Raji (cell line): ENCODE data around the gene MYO18A.

Source experiments
- POLR2A ChIP-seq: IDR thresholded peaks from 2 replicates; pipeline ENCODE4 v1.6.1; 2011; ENCODE audit warnings: low read depth, low read length, control low read depth; ENCODE audit not compliant: insufficient read depth

Gene MYO18A

GRCh38 chr17:29175349-29175748 is 4.8 kb downstream of the MYO18A start:
- TF ChIP-seq POLR2A = no peak

DNA sequence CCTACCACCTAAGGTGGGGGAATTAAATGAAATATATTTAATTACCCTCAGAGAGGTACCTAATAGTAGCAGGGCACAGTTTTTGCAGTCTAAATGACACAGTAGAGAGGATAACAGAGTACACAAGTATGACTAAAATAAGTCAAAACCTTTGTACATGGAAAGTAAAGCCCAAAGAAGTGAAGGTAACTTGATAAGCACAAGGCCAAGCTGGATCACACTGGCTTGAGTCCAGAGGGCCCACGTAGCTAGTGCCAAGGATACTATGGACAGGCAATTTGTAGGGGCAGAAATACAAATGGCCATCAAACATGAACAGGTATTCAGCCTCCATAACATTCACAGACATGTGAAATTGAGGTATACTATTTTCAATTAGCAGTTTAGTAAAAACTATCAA is 7.6 kb downstream of the MYO18A start:
- no peak for TF ChIP-seq POLR2A

DNA sequence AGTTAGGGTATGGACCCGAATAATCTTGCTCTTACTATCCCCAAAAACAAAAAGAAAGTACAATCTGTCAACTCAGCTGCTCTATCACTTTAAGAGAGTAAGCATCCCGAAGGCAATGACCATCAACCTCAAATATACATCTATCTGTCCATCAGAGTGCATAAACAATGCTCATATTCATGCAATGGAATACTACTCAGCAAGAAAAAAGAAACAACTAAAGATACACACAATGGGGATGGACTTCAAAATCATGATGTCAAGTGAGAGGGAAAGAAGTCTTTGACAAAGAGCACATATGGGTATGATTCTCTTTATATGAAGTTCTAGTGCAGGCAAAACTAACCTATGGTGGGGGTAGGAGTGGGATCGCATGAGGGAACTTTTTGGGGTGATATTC is 9.5 kb downstream of the MYO18A start:
- TF ChIP-seq POLR2A = no peak

- no peak for TF ChIP-seq POLR2A
Measured at GRCh38 chr17:29169806-29170591, 10.2 kb downstream of the MYO18A start.

DNA sequence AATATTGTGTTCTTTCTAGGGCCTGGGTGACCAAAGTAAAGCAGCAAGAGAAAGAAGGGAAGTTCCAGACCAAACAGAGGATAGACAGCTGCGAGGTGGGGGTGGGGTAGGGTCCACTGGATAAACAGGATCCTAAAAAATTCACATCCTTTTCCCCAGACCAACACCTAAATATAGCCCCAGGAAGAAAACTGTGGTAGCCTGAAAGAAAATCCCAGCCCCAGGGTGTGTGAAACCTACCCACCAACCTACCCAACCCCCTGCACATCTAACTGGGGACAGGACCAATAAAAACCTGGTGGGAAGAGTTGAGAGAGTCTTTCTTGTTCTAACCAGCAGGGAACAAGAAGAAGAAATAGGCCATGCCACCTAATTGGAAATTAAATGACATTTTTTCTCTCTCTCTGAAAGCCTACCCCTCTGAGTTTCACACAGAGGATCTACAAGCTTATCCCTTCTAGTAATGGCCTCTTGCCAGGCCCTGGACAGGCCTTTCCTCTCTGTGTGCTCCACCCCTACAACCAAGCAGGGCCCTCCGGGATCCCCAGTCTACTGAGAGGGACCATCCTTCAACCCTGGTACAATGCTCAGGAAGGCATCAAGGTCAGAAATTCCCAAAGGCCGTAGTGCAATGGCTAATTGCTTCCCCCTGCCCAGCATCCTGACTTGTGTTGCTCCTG is 12.0 kb downstream of the MYO18A start:
- TF ChIP-seq POLR2A = no peak

- TF ChIP-seq POLR2A = no peak
Measured at GRCh38 chr17:29167393-29168078, 12.7 kb downstream of the MYO18A start.

DNA sequence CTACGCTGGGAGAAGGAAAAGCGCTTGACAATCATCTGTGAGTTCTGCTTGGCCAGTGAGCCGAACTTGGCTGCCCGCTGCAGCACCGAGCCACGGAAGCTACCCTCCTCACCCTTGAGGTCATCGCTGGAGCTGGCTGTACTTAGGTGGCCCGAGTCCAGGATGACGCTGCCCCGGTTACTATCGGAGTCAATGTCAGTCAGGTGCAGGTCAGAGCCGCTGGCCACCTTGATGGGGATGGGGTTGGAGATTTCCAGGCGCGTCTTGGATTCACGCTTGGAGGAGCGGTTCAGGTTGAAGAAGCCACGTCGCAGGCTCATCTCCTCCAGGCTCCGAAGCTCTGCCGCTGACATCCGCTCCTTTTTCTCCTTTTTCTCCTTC is 13.7 kb downstream of the MYO18A start:
- TF ChIP-seq POLR2A = no peak

DNA sequence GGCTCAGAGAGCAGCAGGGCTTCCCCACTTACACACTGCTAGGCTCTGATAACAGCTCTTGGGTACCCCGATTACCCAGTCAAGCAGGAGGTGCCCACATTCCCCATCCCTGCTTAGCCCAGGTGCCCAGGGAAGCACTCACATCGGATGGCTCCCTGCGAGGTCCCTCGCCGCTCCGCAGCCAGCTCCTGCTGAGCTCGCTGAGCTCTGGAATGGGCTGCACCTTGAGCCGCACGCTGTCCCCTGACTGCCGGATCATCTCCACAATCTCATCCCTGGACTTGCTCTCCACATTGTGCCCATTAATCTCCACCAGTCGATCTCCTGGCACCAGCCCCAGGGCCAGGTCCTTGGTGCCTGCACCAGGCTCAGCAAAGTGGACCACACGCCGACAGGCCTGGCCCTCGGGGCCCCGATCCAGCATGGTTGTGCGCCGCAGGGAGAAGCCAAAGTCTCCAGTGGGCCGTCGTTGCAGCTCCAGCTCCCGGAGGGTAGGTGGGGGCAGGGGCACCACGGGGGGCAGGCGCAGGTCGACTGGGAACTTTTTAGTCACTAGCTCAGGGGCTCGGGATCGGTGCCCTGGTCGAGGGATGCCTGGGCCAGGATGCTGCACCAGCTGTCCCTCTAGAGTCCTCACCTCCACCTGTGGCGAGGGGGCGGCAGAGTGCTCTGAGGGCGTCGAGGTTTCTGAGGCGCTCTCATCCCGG is 14.2 kb downstream of the MYO18A start:
- TF ChIP-seq POLR2A = no peak

- TF ChIP-seq POLR2A = no peak
Measured at GRCh38 chr17:29165261-29165660, 14.9 kb downstream of the MYO18A start.

GRCh38 chr17:29163563-29163962 is 16.6 kb downstream of the MYO18A start:
- TF ChIP-seq POLR2A = no peak

DNA sequence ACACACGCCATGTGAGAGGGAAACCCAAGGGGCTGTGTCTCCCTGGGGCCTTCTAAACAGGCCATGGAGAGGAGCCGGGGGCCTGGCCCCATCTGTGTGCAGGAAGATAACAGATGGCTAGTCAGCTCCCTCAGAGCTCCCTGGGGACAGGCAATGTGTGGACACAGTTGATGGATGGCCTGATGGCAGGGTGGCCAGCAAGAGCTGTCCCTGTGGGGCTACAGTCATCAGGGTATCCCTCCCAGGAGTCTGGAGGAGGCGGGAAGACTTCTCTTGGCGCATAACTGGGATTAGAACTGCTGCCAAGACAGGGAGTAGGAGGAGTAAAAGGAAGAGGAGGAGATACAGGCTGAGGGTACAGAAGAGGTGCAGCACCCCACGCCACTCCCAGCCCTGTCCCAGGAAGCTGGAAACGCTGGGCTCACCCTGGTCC is 17.3 kb downstream of the MYO18A start:
- no peak for TF ChIP-seq POLR2A

DNA sequence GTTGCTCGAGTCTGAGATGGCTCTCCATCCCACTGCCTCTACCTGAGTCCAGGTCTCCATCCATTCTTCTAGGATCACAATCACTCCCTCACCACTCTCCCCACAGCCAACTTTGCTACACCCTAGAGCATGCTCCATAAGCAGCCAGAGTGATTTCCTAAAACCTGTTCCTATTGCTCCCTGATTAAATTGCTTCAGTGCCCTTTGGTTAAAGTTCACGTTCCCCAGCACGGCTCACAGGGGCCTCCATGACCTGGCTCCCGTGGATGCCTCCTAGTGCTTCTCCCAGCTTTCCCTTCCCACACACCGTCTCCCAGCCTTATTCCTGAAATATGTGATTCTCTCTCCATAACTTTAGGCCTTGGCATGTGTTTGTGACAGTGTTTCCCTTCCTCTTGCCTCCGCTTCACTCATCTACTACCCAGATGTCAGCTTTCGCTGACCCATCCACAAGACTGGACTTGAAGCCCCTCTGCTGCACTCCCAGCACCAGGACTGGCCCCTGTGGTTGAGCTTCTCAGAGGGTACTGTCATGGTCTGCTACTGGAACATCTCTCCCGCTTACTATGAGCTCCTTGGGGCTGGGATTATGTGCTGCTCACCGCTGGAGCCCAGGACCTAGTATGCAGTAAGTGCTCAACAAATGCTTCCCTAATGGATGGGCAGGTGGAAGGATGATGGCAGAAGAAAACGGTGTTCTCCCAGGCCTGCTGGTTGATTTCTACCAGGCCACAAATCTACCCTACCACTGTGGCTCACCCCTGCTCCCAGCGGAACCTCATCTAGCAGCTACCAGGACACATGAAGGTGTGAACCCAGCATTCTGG is 17.9 kb downstream of the MYO18A start:
- TF ChIP-seq POLR2A = no peak

DNA sequence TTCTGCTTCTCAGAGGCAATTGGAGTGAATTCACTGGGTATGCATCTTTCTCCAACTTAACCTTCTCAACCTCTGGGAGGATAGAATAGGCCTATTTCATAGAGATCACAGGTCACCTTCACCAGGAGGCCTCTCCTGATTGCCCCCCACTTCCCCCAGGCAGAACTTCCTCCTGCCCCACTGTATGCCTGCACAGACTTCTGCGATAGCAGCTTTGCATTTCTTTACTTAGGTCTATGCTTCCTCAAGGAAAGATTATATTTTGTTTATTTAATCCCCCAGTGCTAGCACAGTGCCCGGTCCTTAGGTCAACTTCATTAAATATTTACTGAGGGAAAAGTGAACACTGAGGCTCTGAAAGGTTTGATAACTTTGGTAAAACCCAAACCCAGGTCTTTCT is 19.9 kb downstream of the MYO18A start:
- no peak for TF ChIP-seq POLR2A

- TF ChIP-seq POLR2A = no peak
Measured at GRCh38 chr17:29159306-29159860, 20.8 kb downstream of the MYO18A start.
